Stomach (tissue), 4 donors: Measurements from ENCODE around the gene SMIM35.

ENCODE experiments used
- POLR2A ChIP-seq, 4 donors: fragments of 450-650 bp; IDR thresholded peaks; one replicate each; pipeline ENCODE4 v1.6.1; 2016; ENCODE audit warnings: antibody characterized with exemption in 4 of 4, control low read depth in 2 of 4, mild to moderate bottlenecking in 1 of 4, moderate library complexity in 1 of 4
- POLR2AphosphoS5 ChIP-seq, 3 donors: sonication (generic); formaldehyde crosslinking; IDR thresholded peaks; one replicate each; pipeline ENCODE4 v1.6.1; 2016; ENCODE audit warnings: antibody characterized with exemption in 3 of 3
- TF ChIP-seq, protein P1 (sequence below), 7 experiments: fragments of 450-650 bp in 4 of 7; fragments of 200-600 bp in 3 of 7; sonication (generic) in 3 of 7; IDR thresholded peaks; one replicate each; pipeline ENCODE4 v1.5.1; 2016 to 2019; ENCODE audit warnings: antibody characterized with exemption in 7 of 7, control low read depth in 2 of 7, mild to moderate bottlenecking in 1 of 7

DNA sequence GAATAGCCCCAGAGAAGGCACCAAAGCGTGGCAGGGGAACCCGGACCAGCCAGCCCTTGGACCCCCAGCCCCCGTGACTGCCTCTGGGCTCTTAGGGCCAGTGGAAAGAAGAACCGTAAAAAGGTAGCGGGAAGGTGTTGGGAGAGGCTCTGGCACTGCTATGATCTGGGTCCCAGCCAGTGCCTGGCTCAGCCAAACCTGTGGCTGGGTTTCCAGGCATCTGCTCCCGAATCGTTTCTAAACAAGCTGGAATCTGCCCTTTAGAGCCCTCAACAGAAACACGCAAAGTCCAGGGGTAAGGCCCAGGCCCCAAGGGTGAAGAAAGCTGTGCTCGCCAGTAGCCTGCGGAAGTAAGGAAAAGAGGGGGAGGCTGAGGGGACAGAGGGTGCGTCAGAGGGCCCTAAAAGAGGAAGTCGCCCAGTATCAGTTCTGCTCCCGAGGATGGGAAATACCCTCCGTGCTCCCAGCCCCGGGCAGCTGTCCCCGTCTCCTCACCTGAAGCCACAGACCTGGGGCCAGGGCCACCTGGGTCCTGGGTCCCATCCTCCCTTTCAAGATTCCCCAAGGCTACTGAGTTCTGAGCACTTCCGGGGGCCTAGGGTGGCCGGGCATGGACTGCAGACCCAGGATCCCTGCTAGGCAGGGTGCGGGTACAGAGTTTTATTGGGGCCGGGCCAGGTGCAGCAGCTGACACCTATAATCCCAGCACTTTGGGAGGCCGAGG is 75.9 kb downstream of the SMIM35 start:
- TF ChIP-seq, protein P1, sequence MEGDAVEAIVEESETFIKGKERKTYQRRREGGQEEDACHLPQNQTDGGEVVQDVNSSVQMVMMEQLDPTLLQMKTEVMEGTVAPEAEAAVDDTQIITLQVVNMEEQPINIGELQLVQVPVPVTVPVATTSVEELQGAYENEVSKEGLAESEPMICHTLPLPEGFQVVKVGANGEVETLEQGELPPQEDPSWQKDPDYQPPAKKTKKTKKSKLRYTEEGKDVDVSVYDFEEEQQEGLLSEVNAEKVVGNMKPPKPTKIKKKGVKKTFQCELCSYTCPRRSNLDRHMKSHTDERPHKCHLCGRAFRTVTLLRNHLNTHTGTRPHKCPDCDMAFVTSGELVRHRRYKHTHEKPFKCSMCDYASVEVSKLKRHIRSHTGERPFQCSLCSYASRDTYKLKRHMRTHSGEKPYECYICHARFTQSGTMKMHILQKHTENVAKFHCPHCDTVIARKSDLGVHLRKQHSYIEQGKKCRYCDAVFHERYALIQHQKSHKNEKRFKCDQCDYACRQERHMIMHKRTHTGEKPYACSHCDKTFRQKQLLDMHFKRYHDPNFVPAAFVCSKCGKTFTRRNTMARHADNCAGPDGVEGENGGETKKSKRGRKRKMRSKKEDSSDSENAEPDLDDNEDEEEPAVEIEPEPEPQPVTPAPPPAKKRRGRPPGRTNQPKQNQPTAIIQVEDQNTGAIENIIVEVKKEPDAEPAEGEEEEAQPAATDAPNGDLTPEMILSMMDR (IDR thresholded peaks at IDR 0.05): no peak
- TF ChIP-seq POLR2A (IDR thresholded peaks at IDR 0.05) (no peak), POLR2AphosphoS5 (IDR thresholded peaks at IDR 0.05) (no peak)
